ENCODE data around the gene NTRK1. TPM values are rescaled to one million over a fixed set of nuclear protein-coding genes. Genes with fewer than 3 reads are reported as not detected.

Gene NTRK1
- total RNA-seq, 3 donors from 2014 or later (not counting 1 experiment from before 2014, with no cell fraction given), result 1.7 to 16.7 (median 2.4) TPM

- H3K4me3 Mint-ChIP-seq, result no peak overlapping the region
- peak; percentile 48 to 79 for DNase-seq
- H3K27me3 Mint-ChIP-seq (ENCODE audit: low read depth in 2 of 2), result peaks cover 7 to 8% of the 10 kb centered on the region in 2 donors
Observed at GRCh38 chr1:156910309-156910782, 49.7 kb downstream of the NTRK1 start.

GRCh38 chr1:156911577-156912298 is 51.1 kb downstream of the NTRK1 start:
- Mint-ChIP-seq H3K4me3 (no peak overlapping the region), H3K9me3 (no peaks in the 10 kb centered on the region), H3K36me3 (no peaks in the 10 kb centered on the region), H3K27ac (no peak overlapping the region), H3K4me1 (peaks cover 0 to 3% of the 10 kb centered on the region in 2 donors), H3K27me3 (ENCODE audit: low read depth in 2 of 2) (peaks cover 12 to 14% of the 10 kb centered on the region in 2 donors)
- TF ChIP-seq CTCF (IDR thresholded peaks at IDR 0.05), result no peak
- H3K27ac ChIP-seq (ENCODE audit: low read length), result no peak overlapping the region
- H3K4me3 ChIP-seq (ENCODE audit: low read length), result no peak overlapping the region
- 82% methylated on average over 3 of the region's 6 CpGs for WGBS (ENCODE audit: insufficient coverage)
- peaks cover 3% of the 10 kb centered on the region for H3K4me1 ChIP-seq (ENCODE audit: control insufficient read depth, insufficient read depth, low read length)
- ATAC-seq (no peak), DNase-seq (no peak)
- H3K9me3 ChIP-seq (ENCODE audit: control insufficient read depth, insufficient read depth, low read length), result no peaks in the 10 kb centered on the region
- intact Hi-C loops (cut with micrococcal nuclease), result no loop called here
- H3K27me3 ChIP-seq (ENCODE audit: control insufficient read depth, insufficient read depth, low read length), result no peaks in the 10 kb centered on the region
- no peaks in the 10 kb centered on the region for H3K36me3 ChIP-seq (ENCODE audit: control insufficient read depth, insufficient read depth, low read length)

More at GRCh38 chr1:156910309-156910782, 49.7 kb downstream of the NTRK1 start:
- Histone ChIP-seq H3K4me1 (ENCODE audit: control insufficient read depth, insufficient read depth, low read length) (peaks cover 3% of the 10 kb centered on the region), H3K27me3 (ENCODE audit: control insufficient read depth, insufficient read depth, low read length) (no peaks in the 10 kb centered on the region), H3K9me3 (ENCODE audit: control insufficient read depth, insufficient read depth, low read length) (no peaks in the 10 kb centered on the region), H3K27ac (ENCODE audit: low read length) (no peak overlapping the region), H3K36me3 (ENCODE audit: control insufficient read depth, insufficient read depth, low read length) (no peaks in the 10 kb centered on the region), H3K4me3 (ENCODE audit: low read length) (no peak overlapping the region)
- Mint-ChIP-seq H3K36me3 (no peaks in the 10 kb centered on the region), H3K9me3 (no peaks in the 10 kb centered on the region), H3K27ac (no peak overlapping the region), H3K4me1 (peaks cover 0 to 3% of the 10 kb centered on the region in 2 donors)
- ATAC-seq, result peak; percentile 54 to 72 (median 69)
- intact Hi-C loops (cut with micrococcal nuclease), result no loop called here
- TF ChIP-seq CTCF (IDR thresholded peaks at IDR 0.05), result peak; percentile 78
- 80% methylated on average over 11 of the region's 18 CpGs for WGBS (ENCODE audit: insufficient coverage)

GRCh38 chr1:156912310-156912709 is 51.6 kb downstream of the NTRK1 start:
- WGBS (ENCODE audit: insufficient coverage), result 95% methylated on average over 2 of the region's 2 CpGs
- no peak for TF ChIP-seq CTCF (IDR thresholded peaks at IDR 0.05)
- DNase-seq, result no peak
- no peaks in the 10 kb centered on the region for H3K27me3 ChIP-seq (ENCODE audit: control insufficient read depth, insufficient read depth, low read length)
- intact Hi-C loops (cut with micrococcal nuclease), result no loop called here
- Mint-ChIP-seq H3K4me1 (peaks cover 0 to 3% of the 10 kb centered on the region in 2 donors), H3K27me3 (ENCODE audit: low read depth in 2 of 2) (peaks cover 10 to 14% of the 10 kb centered on the region in 2 donors), H3K4me3 (no peak overlapping the region), H3K27ac (no peak overlapping the region), H3K9me3 (no peaks in the 10 kb centered on the region), H3K36me3 (no peaks in the 10 kb centered on the region)
- no peak overlapping the region for H3K4me3 ChIP-seq (ENCODE audit: low read length)
- no peaks in the 10 kb centered on the region for H3K36me3 ChIP-seq (ENCODE audit: control insufficient read depth, insufficient read depth, low read length)
- no peak for ATAC-seq
- H3K9me3 ChIP-seq (ENCODE audit: control insufficient read depth, insufficient read depth, low read length), result no peaks in the 10 kb centered on the region
- peaks cover 3% of the 10 kb centered on the region for H3K4me1 ChIP-seq (ENCODE audit: control insufficient read depth, insufficient read depth, low read length)
- H3K27ac ChIP-seq (ENCODE audit: low read length), result no peak overlapping the region
